HepG2 (cell line): Measurements from ENCODE around the gene PPP1R18. TPM values are rescaled to one million over a fixed set of nuclear protein-coding genes. Genes with fewer than 3 reads are reported as not detected.

Experiments used
- CHCHD3 ChIP-seq: sonication (generic); formaldehyde crosslinking; IDR thresholded peaks from 2 replicates; pipeline ENCODE4 v1.8.0; 2022; ENCODE audit warnings: mild to moderate bottlenecking, missing genetic modification reagents, moderate library complexity
- CTCF ChIP-seq: sonication (generic); formaldehyde crosslinking; IDR thresholded peaks from 2 replicates; pipeline ENCODE4 v1.5.0; 2020; ENCODE audit warnings: mild to moderate bottlenecking, missing genetic modification reagents, moderate library complexity
- LBX2 ChIP-seq: sonication (generic); formaldehyde crosslinking; IDR thresholded peaks from 2 replicates; pipeline ENCODE4 v1.5.0; 2020; ENCODE audit warnings: missing genetic modification reagents, mild to moderate bottlenecking, borderline replicate concordance
- MAZ ChIP-seq, 2 experiments: sonication (generic) in 1 of 2; formaldehyde crosslinking in 1 of 2; IDR thresholded peaks; 2 replicates each; pipeline versions ENCODE4 v1.5.0 to v1.6.1; 2012 to 2020; ENCODE audit warnings: low read depth in 2 of 2, mild to moderate bottlenecking in 2 of 2, borderline replicate concordance in 1 of 2, improper control_type of control experiment in 1 of 2, low read length in 1 of 2, missing genetic modification reagents in 1 of 2, moderate library complexity in 1 of 2
- MIXL1 ChIP-seq: IDR thresholded peaks from 2 replicates; pipeline ENCODE4 v1.6.1; 2016
- NR1H2 ChIP-seq: sonication (generic); formaldehyde crosslinking; IDR thresholded peaks from 2 replicates; pipeline ENCODE4 v1.8.1; 2022; ENCODE audit warnings: low read depth, missing genetic modification reagents, borderline replicate concordance
- REST ChIP-seq, 2 experiments: IDR thresholded peaks; 2 replicates each; pipeline ENCODE4 v1.6.1; 2011 to 2012; ENCODE audit warnings: low read length in 2 of 2, borderline replicate concordance in 1 of 2, low read depth in 1 of 2, mild to moderate bottlenecking in 1 of 2, moderate library complexity in 1 of 2
- SOX13 ChIP-seq, 3 experiments: fragments of 450-650 bp in 1 of 3; sonication (generic) in 1 of 3; formaldehyde crosslinking in 1 of 3; IDR thresholded peaks in 2 of 3; conservative IDR thresholded peaks in 1 of 3; 2 replicates each; pipeline versions ENCODE4 v1.5.0 to v1.6.1; 2016 to 2020; ENCODE audit warnings: antibody characterized with exemption in 1 of 3, mild to moderate bottlenecking in 1 of 3, missing compliant biosample characterization in 1 of 3, missing genetic modification reagents in 1 of 3, moderate library complexity in 1 of 3
- SRSF1 ChIP-seq: fragments of 200-400 bp; formaldehyde crosslinking; optimal IDR thresholded peaks from 2 replicates; pipeline ENCODE3; 2017; ENCODE audit warnings: mild to moderate bottlenecking, low read depth, low read length, moderate library complexity
- TAF1 ChIP-seq: sonication (generic); formaldehyde crosslinking; IDR thresholded peaks from 2 replicates; pipeline ENCODE4 v1.4.0; 2020; ENCODE audit warnings: missing genetic modification reagents
- TAF15 ChIP-seq: fragments of 200-400 bp; formaldehyde crosslinking; IDR thresholded peaks from one replicate; pipeline ENCODE4 v1.6.1; 2018; ENCODE audit warnings: mild to moderate bottlenecking, low read depth, low read length; ENCODE audit not compliant: poor library complexity, severe bottlenecking
- ZBTB37 ChIP-seq: sonication (generic); formaldehyde crosslinking; IDR thresholded peaks from 2 replicates; pipeline ENCODE4 v1.4.0; 2020; ENCODE audit warnings: mild to moderate bottlenecking, missing genetic modification reagents
- ZFP36L2 ChIP-seq: sonication (generic); formaldehyde crosslinking; IDR thresholded peaks from 2 replicates; pipeline ENCODE4 v1.4.0; 2020; ENCODE audit warnings: missing genetic modification reagents
- ZKSCAN8 ChIP-seq: IDR thresholded peaks from 2 replicates; pipeline ENCODE4 v1.6.1; 2016; ENCODE audit warnings: borderline replicate concordance, missing genetic modification reagents, missing compliant biosample characterization
- ZMAT5 ChIP-seq: sonication (generic); formaldehyde crosslinking; IDR thresholded peaks from 2 replicates; pipeline ENCODE4 v1.5.0; 2020; ENCODE audit warnings: mild to moderate bottlenecking, low read depth, missing genetic modification reagents, borderline replicate concordance
- ZNF431 ChIP-seq: sonication (generic); formaldehyde crosslinking; IDR thresholded peaks from 2 replicates; pipeline ENCODE4 v1.9.0; 2022; ENCODE audit warnings: missing genetic modification reagents, low read depth, mild to moderate bottlenecking, borderline replicate concordance
- ZNF562 ChIP-seq: sonication (generic); formaldehyde crosslinking; IDR thresholded peaks from 2 replicates; pipeline ENCODE4 v1.8.0; 2022; ENCODE audit warnings: missing genetic modification reagents, borderline replicate concordance
- ZNF572 ChIP-seq: sonication (generic); formaldehyde crosslinking; IDR thresholded peaks from 2 replicates; pipeline ENCODE4 v1.5.1; 2020; ENCODE audit warnings: mild to moderate bottlenecking, missing genetic modification reagents
- polyA plus RNA-seq, 8 experiments: library from polyadenylated mRNA; depleted of rRNA in 3 of 8; stranded (reverse) in 7 of 8; unstranded in 1 of 8; fragments of >200 nt; fragmentation: Illumina TruSeq in 4 of 8; extraction: Trizol in 4 of 8; gene quantifications; 2 replicates each; pipeline versions ENCODE4 v1.2.1 to v1.2.3, GENCODE V29; 2011 to 2016; ENCODE audit warnings: low read depth in 4 of 8, missing spikeins in 1 of 8, mixed read lengths in 1 of 8; ENCODE audit not compliant: insufficient read depth in 1 of 8
- total RNA-seq, 5 experiments: library from RNA; depleted of rRNA; stranded (reverse); fragments of >200 nt; fragmentation: Illumina TruSeq; extraction: Trizol; gene quantifications; 2 replicates each; pipeline ENCODE4 v1.2.3, GENCODE V29; 2016; ENCODE audit warnings: low read depth in 1 of 5

Gene PPP1R18
- total and polyA plus RNA-seq, 2 of the 13 experiments (the other 11 are each of a cell fraction or from before 2014, with no cell fraction given), result 4.9 to 9.2 TPM

GRCh38 chr6:30720738-30721197 lies 34.3 kb upstream of the PPP1R18 start (continued):
- no peak for TF ChIP-seq REST (IDR thresholded peaks at IDR 0.05; ENCODE audit: borderline replicate concordance in 1 of 2, low read depth in 1 of 2, low read length in 2 of 2)
- TF ChIP-seq TAF1, result no peak
- no peak for TF ChIP-seq MAZ (IDR thresholded peaks at IDR 0.05; ENCODE audit: borderline replicate concordance, low read depth, low read length)
- no peak for TF ChIP-seq MAZ (CRISPR knock-in tag; IDR thresholded peaks at IDR 0.05; ENCODE audit: low read depth)
- TF ChIP-seq SOX13 (IDR thresholded peaks at IDR 0.05), result no peak
- 0 out of 4 replicates have a peak, but pooled peaks of 1 of the 2 experiments have one; percentile 7 for TF ChIP-seq SOX13 (CRISPR knock-in tag; conservative IDR thresholded peaks at IDR 0.05 in 1 of 2, IDR thresholded peaks at IDR 0.05 in 1 of 2)
- 0 out of 2 replicates have a peak, but pooled peaks have one; percentile 46 for TF ChIP-seq LBX2
- no peak for TF ChIP-seq ZFP36L2 (CRISPR knock-in tag)
- no peak for TF ChIP-seq SRSF1
- no peak for TF ChIP-seq NR1H2 (CRISPR knock-in tag)
- no peak for TF ChIP-seq ZMAT5 (CRISPR knock-in tag)
- TF ChIP-seq ZKSCAN8, result no peak
- TF ChIP-seq CHCHD3 (CRISPR knock-in tag), result no peak
- no peak for TF ChIP-seq ZNF562 (CRISPR knock-in tag)
- TF ChIP-seq CTCF (CRISPR knock-in tag), result no peak
- no peak for TF ChIP-seq ZNF572 (CRISPR knock-in tag)
- no peak for TF ChIP-seq ZBTB37
- TF ChIP-seq ZNF431, result peak; percentile 36; the same call in 1 of the 2 replicates
- peak; percentile 76 for TF ChIP-seq TAF15
- TF ChIP-seq MIXL1, result no peak
